Measurements from ENCODE around the gene POLR2E.

The POLR2E gene

DNA sequence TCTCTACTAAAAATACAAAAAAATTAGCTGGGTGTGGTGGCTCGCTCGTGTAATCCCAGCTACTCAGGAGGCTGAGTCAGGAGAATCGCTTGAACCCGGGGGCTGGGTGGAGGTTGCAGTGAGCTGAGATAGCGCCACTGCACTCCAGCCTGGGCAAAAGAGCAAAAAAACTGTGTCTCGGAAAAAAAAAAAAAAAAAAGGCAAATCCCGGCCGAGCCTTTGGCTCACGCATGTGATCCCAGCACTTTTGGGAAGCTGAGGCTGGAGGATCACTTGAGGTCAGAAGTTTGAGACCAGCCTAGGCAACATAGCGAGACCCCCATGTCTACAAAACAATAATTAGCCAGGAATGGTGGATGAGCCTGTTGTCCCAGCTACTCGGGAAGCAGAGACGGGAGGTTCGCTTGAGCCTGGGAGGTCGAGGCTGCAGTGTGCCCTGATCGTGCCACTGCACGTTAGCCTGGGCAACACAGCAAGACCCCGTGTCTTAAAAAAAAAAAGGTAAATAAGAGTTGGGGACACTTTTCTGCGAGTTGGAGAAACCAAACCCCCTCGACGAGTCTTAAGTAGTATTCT lies 8.0 kb upstream of the POLR2E start:
- DNase-seq = peak; percentile 35 to 60
- no peak for TF ChIP-seq GATA1 (IDR thresholded peaks at IDR 0.05; ENCODE audit: low read depth, low read length)
- TF ChIP-seq POLR2A (IDR thresholded peaks at IDR 0.05; ENCODE audit: low read length) = no peak

DNA sequence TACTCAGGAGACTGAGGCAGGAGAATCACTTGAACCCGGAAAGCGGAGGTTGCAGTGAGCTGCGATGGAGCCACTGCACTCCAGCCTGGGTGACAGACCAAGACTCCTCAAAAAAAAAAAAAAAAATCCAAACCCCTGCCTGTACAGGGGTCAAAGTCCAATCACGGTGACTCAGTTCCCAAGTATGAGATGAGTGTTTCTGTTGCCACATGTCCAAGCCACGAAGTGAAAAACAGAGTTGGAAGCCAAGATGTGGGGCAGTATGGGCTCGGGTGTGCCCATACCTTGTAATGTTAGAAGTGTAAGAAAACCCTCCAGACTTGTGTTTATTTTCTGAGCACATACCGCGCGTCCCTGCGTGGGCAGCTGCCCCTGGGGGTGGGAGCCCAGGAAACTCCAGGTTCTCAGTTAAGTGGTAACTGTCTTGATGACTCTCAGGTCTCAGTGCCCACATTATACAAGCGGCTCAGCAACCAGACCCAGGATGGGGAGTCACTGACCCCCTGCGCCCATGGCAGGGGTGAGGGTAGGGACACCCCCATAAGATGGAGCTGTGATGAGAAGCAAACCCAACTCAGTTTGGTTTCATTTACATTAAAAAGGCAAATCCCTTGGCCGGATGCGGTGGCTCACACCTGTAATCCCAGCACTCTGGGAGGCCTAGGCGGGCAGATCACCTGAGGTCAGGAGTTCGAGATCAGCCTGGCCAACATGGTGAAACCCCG lies 7.4 kb upstream of the POLR2E start:
- no peak for TF ChIP-seq GATA1 (IDR thresholded peaks at IDR 0.05; ENCODE audit: low read depth, low read length)
- no peak for TF ChIP-seq POLR2A (IDR thresholded peaks at IDR 0.05; ENCODE audit: low read length)

DNA sequence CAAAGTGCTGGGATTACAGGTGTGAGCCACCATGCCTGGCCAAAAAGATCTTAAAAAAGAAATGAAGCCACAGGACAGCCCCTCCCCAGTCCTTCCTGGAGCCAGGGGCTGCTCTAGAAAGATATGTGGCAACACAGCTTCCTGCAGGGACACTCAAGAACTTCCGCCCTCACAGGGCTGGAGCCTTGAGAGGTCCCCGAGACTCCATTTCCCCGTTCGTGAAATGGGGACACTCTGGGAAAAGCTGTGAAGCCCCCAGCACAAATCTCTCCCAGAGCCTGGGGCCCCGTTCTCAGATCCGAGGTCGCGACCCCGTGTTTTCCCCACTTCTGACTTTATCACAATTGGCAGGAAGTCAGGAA lies 6.1 kb upstream of the POLR2E start:
- DNase-seq = no peak
- TF ChIP-seq GATA1 (IDR thresholded peaks at IDR 0.05; ENCODE audit: low read depth, low read length) (no peak), POLR2A (IDR thresholded peaks at IDR 0.05; ENCODE audit: low read length) (no peak)

More for the DNA sequence above, 7.4 kb upstream of the POLR2E start:
- peak; percentile 56 to 76 for DNase-seq

DNA sequence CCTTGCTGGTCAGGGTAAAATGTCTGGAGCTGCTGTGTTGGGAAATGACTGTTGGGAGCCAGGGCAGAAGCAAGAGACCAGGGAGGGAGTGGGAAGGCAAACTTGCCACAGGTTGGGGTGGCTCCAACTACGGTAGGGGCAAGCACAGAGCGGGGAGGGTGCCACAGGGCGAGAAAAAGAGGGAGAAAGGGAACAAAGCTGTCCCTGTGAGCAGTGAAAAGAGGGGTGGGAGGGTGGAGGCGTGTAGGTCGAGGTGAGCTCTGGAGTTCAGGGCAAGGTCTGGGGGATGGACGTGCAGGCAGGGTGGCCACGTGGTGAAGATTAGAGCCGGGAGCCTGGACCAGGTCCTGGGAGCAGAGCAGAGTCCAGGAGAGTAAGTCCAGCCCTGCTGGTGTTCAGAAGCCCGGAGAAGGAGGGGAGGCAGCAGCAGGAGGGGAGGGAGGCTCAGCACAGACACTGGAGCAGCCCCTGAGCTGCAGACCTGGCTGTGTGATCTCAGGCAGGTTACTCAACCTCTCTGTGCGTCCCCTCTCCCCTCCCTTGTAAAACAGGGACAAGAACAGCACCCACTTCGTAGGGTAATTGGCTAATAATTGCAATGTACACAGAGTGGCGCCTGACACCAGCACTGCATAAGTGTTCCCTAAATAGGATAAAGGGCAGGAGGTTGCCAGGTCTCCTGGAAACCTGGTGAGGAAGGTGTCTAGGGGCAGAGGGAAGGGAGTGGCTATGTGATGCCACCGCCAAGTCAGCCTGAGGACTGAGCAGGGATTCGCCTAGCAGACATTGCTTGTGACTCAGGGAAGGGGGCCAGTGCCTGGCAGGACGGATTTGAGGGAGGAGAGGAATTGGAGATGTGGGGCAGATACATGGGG lies 3.2 kb upstream of the POLR2E start:
- TF ChIP-seq GATA1 (IDR thresholded peaks at IDR 0.05; ENCODE audit: low read depth, low read length) = no peak
- TF ChIP-seq POLR2A (IDR thresholded peaks at IDR 0.05; ENCODE audit: low read length) = no peak
- no peak for DNase-seq

DNA sequence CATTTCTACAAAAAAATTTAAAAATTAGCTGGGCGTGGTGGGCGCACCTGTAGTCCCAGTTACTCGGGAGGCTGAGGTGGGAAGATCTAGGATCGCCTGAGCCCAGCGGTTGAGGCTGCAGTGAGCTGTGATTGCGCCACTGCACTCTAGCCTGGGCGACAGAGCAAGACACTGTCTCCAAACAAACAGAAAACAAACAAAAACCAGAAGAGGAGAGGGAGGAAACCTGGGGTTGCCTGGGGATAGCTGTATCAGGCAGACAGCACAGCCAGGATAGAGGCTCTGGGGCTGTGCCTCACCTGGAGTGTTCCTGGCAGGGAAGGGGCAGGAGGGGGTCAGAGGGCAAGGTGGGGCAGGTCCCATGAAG lies 2.6 kb upstream of the POLR2E start:
- no peak for DNase-seq
- no peak for TF ChIP-seq POLR2A (IDR thresholded peaks at IDR 0.05; ENCODE audit: low read length)
- no peak for TF ChIP-seq GATA1 (IDR thresholded peaks at IDR 0.05; ENCODE audit: low read depth, low read length)

DNA sequence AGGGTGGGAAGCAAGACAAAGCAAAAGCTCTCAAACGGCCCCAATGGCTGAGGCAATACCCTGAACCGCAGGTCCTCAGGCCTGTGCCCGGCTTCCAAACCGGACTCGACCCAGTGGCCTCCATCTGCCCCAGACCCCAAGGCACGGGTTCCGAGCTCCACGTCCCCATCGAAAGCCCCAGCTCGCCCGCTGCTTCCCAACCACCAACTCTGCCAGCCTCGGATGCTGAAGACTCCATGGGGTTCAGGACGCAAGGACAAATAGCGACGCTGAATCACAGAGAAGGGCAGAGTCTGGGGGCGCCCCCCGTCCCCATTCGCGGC lies 559 bp downstream of the POLR2E start:
- TF ChIP-seq POLR2A (IDR thresholded peaks at IDR 0.05; ENCODE audit: low read length) = no peak
- no peak for TF ChIP-seq GATA1 (IDR thresholded peaks at IDR 0.05; ENCODE audit: low read depth, low read length)
- no peak for DNase-seq

DNA sequence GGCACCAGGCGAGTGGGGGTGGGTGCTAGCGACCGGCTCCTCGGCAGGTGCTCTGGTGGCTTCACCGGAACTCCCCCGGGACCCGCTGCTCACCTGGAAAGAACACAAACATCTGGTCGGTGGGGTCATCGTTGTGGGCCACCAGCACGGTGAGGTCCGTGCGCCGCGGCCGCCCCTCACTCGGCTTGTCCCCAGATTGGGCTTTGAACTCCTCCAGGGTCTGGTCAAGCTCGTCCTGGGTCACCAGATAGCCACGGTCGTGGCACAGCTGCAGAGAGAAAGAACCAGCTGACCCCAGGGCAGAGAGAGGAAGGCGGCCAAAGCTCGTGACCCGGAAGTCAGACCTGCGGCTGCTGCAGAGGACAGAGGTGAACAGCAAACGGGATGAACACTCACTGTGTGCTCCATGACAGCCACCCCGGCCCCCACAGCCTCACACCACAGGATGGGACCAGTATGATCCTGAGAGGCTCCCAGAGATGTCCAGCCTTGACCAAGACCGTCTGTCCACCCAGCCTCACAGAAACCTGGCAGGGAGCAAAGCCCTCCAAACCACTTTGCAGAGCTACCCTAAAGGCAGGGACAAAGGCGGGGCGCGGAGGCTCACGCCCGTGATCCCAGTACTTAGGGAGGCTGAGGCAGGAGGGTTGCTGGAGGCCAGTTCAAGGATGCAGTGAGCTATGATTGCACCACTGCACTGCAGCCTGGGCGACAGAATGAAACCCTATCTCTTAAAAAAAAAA lies 1.2 kb downstream of the POLR2E start:
- no peak for TF ChIP-seq GATA1 (IDR thresholded peaks at IDR 0.05; ENCODE audit: low read depth, low read length)
- no peak for TF ChIP-seq POLR2A (IDR thresholded peaks at IDR 0.05; ENCODE audit: low read length)
- peak in 1 of 2 experiments; percentile 52 for DNase-seq

DNA sequence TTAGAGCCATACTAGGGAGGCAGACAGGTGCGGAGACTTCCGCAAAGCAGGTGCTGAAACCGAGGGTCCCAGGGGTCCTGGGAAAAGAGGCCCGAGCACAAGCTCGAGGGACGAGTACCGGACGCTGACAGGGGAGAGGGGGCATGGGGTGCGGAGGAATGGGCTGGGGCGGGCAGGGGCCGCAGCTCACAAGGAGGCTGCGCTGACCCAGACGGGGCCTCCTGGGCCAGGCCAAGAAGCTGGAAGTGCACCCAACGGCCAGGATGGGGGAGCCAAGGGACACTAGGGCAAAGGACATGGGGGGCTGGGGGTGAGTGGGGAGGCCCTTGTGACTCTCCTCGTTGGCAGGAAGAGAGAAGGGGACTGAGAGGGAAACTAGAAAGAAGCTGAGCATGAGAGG lies 1.8 kb downstream of the POLR2E start:
- TF ChIP-seq GATA1 (IDR thresholded peaks at IDR 0.05; ENCODE audit: low read depth, low read length) = no peak
- TF ChIP-seq POLR2A (IDR thresholded peaks at IDR 0.05; ENCODE audit: low read length) = no peak
- no peak for DNase-seq

DNA sequence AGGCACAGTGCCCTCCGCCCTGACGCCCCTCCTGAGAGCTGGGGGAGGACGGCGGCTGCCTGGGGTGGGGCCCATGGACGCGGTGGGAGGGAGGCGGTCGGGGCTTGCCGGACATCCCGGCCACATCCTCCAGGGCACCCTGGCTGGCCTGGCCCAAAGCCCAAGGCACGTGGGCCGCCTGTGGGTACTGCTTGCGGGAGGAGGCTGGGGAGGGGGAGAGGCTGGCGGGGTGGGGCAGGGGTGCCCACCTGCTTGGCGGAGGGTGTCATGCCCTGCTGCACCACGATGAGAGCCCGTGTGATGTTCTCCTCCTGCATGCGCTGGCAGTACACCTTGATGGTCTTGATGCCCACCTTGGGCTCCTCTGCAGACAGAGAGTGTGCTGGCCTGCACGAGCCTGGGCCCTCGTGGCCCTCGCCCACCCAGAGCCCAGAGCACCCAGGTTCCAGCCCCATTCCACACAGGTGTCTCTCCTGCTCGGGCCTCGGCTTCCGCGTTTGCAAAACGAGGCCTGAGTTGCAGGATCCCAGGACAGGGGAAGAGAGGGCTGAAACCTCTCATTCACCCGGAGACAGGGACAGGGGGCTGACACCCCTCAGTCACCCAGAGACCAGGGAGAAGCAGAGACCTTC lies 3.5 kb downstream of the POLR2E start:
- no peak for DNase-seq
- TF ChIP-seq GATA1 (IDR thresholded peaks at IDR 0.05; ENCODE audit: low read depth, low read length) (no peak), POLR2A (IDR thresholded peaks at IDR 0.05; ENCODE audit: low read length) (no peak)

DNA sequence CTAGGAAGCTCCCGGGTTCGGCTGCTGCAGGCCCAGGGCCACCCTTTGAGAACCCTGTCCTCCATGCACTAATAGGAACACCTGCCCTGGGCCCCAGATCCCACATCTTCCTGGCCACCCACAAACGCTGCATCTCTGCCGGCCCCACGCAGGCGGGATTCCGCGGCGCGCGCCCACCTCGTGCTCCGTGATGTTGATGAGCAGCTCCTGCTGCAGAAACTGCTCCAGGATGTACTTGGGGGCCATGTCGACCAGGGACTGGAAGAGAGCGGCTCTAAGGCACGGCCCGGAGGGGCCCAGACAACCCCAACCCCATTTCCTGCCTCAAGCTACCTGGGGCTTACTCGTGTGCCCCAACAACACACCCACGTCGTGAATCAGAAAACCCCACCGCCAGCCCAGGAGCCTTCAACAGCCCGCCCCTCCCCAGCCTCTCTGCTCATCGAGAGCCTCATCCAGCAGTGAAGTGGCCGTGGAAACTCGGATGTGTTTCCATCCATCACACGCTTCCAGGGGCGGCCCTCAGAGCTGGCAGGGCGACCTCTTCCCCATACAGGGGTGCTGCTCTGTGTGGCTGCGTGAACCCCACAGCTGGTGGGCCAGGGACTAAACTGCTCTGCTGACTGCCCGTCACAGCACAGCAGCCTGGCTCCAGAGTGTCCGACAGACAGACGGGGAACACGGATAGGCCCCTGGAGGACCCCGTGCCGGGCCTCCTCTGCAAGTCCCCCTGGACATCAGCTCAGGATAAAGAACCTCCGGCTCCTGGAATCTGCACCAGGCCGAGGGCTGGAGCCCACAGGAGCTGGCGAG lies 4.2 kb downstream of the POLR2E start:
- TF ChIP-seq GATA1 (IDR thresholded peaks at IDR 0.05; ENCODE audit: low read depth, low read length) (no peak), POLR2A (IDR thresholded peaks at IDR 0.05; ENCODE audit: low read length) (no peak)
- no peak for DNase-seq

DNA sequence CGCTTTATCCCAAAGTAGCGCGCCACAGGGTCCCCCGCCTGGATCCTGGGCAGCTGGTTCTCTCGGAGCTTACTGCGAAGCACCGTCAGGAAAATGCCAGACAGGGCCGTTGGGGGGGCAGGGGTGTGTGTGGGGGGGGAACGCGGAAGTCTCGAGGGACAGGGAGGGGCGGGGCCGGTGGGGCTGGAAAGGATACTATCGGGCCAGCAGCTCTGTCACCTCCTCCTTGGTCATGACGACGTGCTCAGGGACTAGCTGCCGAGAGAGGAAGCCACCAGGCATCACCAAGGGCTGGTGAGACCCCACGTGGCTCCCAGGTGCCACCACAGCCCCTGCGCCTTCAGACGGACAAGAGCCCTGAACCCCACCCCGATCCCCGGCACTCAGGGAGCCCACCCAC lies 5.3 kb downstream of the POLR2E start:
- DNase-seq = no peak
- TF ChIP-seq GATA1 (IDR thresholded peaks at IDR 0.05; ENCODE audit: low read depth, low read length) = no peak
- TF ChIP-seq POLR2A (IDR thresholded peaks at IDR 0.05; ENCODE audit: low read length) = no peak

DNA sequence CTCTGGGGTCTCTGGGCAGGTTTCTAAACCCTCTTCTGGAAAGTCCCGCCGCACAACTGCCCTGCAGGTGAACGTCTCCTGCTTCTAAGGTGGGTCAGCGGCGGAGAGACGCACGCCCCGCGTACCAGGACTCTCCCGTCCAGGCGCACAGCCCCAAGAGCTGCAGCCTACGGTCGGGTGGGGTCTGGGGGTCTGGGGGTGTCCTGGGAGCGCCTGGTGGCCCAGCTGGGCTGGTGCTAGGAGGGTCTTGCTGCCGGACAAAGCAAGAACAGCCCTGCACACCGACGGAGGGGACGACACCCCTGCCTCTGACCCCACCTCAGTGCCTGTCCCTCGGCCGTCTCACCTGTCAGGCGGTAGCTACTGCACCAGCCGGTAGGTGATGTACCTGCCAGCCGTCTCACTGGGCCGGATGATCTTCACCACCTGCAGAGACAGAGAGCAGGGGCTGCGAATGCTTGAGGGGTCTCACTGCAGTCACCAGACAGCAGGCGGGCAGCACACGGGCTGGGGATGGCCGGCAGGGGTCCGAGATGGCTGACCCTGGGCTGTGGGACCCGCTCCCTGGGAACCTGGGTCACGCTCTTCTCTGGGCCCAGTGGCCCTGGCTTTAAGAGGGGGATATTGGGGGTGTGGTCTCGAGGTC lies 5.9 kb downstream of the POLR2E start:
- TF ChIP-seq GATA1 (IDR thresholded peaks at IDR 0.05; ENCODE audit: low read depth, low read length) (no peak), POLR2A (IDR thresholded peaks at IDR 0.05; ENCODE audit: low read length) (no peak)
- no peak for DNase-seq
